Measurements from ENCODE around the gene FNBP1L.

- TF ChIP-seq EGR1 (conservative IDR thresholded peaks at IDR 0.05), result no peak
- TF ChIP-seq CTCF (IDR thresholded peaks at IDR 0.05 in 2 of 3, conservative IDR thresholded peaks at IDR 0.05 in 1 of 3; ENCODE audit: insufficient read depth in 2 of 3, low read depth in 1 of 3, low read length in 3 of 3), result no peak
- TF ChIP-seq ZSCAN29 (IDR thresholded peaks at IDR 0.05), result no peak
- no peak for TF ChIP-seq RCOR1 (IDR thresholded peaks at IDR 0.05; ENCODE audit: borderline replicate concordance in 1 of 2, low read depth in 2 of 2, low read length in 2 of 2)
- no peak for TF ChIP-seq ZNF561 (CRISPR knock-in tag; conservative IDR thresholded peaks at IDR 0.05)
- no peak for TF ChIP-seq MXI1 (IDR thresholded peaks at IDR 0.05; ENCODE audit: low read depth, low read length)
- TF ChIP-seq NCOA1 (IDR thresholded peaks at IDR 0.05; ENCODE audit: low read depth), result no peak
- TF ChIP-seq MAFF (IDR thresholded peaks at IDR 0.05; ENCODE audit: low read length), result no peak
- TF ChIP-seq AFF4 (CRISPR knock-in tag; IDR thresholded peaks at IDR 0.05), result no peak
- no peak for TF ChIP-seq SMARCA4 (IDR thresholded peaks at IDR 0.05)
- TF ChIP-seq CBX8 (IDR thresholded peaks at IDR 0.05; ENCODE audit: borderline replicate concordance, extremely low read depth, low read depth, low read length, poor library complexity, severe bottlenecking), result no peak
- TF ChIP-seq BHLHE40 (IDR thresholded peaks at IDR 0.05; ENCODE audit: low read length), result no peak
- TF ChIP-seq SMARCB1 (IDR thresholded peaks at IDR 0.05; ENCODE audit: insufficient read length, low read depth), result no peak
- TF ChIP-seq NCOR1 (IDR thresholded peaks at IDR 0.05), result no peak
Measured at GRCh38 chr1:93597709-93598108, 149.8 kb downstream of the FNBP1L start.
